Peyer's patch (tissue), 4 donors: ENCODE data around the gene HMGXB3. TPM values are rescaled to one million over a fixed set of nuclear protein-coding genes. Genes with fewer than 3 reads are reported as not detected.
"Not testable (repeated sequence)": the region's sequence is repeated elsewhere in the genome, so short reads cannot be mapped to it uniquely, and the experiment has no call there.

Experiments
- DNase-seq, 3 donors: peaks; one replicate each; pipeline ENCODE4 v3.0.0-alpha.2; 2017 to 2019
- H3K27ac ChIP-seq, 4 donors: fragments of 200-600 bp; sonication (generic); one replicate each; pipeline ENCODE4 v1.5.1; 2016 to 2019
- H3K27me3 ChIP-seq, 2 donors: fragments of 200-600 bp; sonication (generic); one replicate each; pipeline ENCODE4 v1.5.1; 2019
- H3K36me3 ChIP-seq, 3 donors: fragments of 200-600 bp; sonication (generic); one replicate each; pipeline ENCODE4 v1.5.1; 2016 to 2019
- H3K4me1 ChIP-seq, 4 donors: fragments of 200-600 bp; sonication (generic); one replicate each; pipeline ENCODE4 v1.5.1; 2016 to 2019
- H3K4me3 ChIP-seq, 4 donors: fragments of 200-600 bp; sonication (generic); 1 replicate in 3 of 4; 2 replicates in 1 of 4; pipeline ENCODE4 v1.5.1; 2016 to 2019; ENCODE audit warnings: mild to moderate bottlenecking in 1 of 4
- H3K9me3 ChIP-seq, 4 donors: fragments of 200-600 bp; sonication (generic); one replicate each; pipeline ENCODE4 v1.5.1; 2016 to 2019; ENCODE audit warnings: mild to moderate bottlenecking in 1 of 4
- POLR2A ChIP-seq, 2 donors: fragments of 450-650 bp; IDR thresholded peaks; one replicate each; pipeline ENCODE4 v1.5.1; 2017; ENCODE audit warnings: antibody characterized with exemption in 2 of 2, mild to moderate bottlenecking in 2 of 2, moderate library complexity in 2 of 2
- total RNA-seq, 4 donors: library from RNA; depleted of rRNA; stranded (reverse); fragments of >200 nt; gene quantifications; one replicate each; pipeline ENCODE4 v1.1.0, GENCODE V29; 2016
- TF ChIP-seq, protein P1 (sequence below), 6 experiments: fragments of 450-650 bp in 4 of 6; fragments of 200-600 bp in 2 of 6; sonication (generic) in 1 of 6; IDR thresholded peaks; one replicate each; pipeline ENCODE4 v1.5.1; 2017 to 2019; ENCODE audit warnings: antibody characterized with exemption in 6 of 6, mild to moderate bottlenecking in 3 of 6, moderate library complexity in 1 of 6

Gene HMGXB3
- total RNA-seq, 4 donors from 2014 or later: 24.3 to 45.0 (median 41.4) TPM

DNA sequence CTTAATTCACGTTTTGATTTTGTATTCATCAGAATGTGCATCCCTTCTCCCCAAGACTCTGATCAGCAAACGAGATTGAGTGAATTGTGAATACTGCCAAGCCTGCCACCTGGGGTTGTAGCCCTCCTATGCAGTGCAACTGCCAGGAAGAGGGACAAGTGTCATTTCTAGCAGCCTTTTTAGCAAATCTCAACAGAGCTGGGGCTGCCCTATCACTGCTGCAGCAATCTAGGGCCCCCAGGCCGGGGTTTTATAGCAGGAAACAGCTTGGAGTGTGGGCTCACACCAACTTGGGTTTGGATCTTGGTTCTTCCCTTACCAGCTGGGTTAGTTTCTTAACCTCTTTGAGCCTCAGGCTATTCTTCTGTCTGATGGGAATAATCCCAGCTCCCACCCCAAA is 81.8 kb downstream of the HMGXB3 start:
- DNase-seq: no peak
- H3K27ac ChIP-seq: no peak overlapping the region

DNA sequence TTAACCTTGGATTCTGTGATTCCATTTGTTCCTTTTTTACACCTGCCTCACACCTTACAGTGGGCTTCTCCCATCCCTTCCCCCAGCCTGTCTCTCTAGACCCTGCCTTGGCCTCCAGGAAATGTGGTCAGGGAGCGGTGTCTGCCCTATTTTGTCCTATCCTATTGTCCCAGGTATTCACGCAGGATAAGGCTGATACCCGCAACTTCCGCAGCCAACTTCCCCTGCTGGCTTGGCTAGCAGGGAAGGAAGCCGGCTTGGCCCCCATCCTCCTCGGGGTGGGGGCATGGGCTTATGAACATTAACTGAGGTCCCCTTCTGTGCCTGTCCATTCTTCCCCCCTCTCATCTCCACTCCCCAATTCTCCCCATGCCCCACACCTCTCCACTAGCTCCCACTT is 82.3 kb downstream of the HMGXB3 start:
- Histone ChIP-seq H3K36me3 (no peaks in the 10 kb centered on the region), H3K27me3 (no peaks in the 10 kb centered on the region), H3K4me1 (peaks cover 0 to 10% (median 0%) of the 10 kb centered on the region in 4 donors), H3K4me3 (peak overlapping the region in 1 of 4 donors; percentile 26), H3K27ac (no peak overlapping the region), H3K9me3 (no peaks in the 10 kb centered on the region)
- TF ChIP-seq, protein P1, sequence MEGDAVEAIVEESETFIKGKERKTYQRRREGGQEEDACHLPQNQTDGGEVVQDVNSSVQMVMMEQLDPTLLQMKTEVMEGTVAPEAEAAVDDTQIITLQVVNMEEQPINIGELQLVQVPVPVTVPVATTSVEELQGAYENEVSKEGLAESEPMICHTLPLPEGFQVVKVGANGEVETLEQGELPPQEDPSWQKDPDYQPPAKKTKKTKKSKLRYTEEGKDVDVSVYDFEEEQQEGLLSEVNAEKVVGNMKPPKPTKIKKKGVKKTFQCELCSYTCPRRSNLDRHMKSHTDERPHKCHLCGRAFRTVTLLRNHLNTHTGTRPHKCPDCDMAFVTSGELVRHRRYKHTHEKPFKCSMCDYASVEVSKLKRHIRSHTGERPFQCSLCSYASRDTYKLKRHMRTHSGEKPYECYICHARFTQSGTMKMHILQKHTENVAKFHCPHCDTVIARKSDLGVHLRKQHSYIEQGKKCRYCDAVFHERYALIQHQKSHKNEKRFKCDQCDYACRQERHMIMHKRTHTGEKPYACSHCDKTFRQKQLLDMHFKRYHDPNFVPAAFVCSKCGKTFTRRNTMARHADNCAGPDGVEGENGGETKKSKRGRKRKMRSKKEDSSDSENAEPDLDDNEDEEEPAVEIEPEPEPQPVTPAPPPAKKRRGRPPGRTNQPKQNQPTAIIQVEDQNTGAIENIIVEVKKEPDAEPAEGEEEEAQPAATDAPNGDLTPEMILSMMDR (IDR thresholded peaks at IDR 0.05): no peak
- no peak for TF ChIP-seq POLR2A (IDR thresholded peaks at IDR 0.05)
- DNase-seq: peak in 1 of 3 donors; percentile 10

More for the DNA sequence above, 81.8 kb downstream of the HMGXB3 start:
- TF ChIP-seq POLR2A (IDR thresholded peaks at IDR 0.05): no peak
- TF ChIP-seq, protein P1 (IDR thresholded peaks at IDR 0.05): no peak
- no peaks in the 10 kb centered on the region for H3K27me3 ChIP-seq
- H3K9me3 ChIP-seq: no peaks in the 10 kb centered on the region
- peaks cover 0 to 10% (median 0%) of the 10 kb centered on the region in 4 donors for H3K4me1 ChIP-seq
- peak overlapping the region in 1 of 4 donors; percentile 26 for H3K4me3 ChIP-seq
- H3K36me3 ChIP-seq: no peaks in the 10 kb centered on the region

DNA sequence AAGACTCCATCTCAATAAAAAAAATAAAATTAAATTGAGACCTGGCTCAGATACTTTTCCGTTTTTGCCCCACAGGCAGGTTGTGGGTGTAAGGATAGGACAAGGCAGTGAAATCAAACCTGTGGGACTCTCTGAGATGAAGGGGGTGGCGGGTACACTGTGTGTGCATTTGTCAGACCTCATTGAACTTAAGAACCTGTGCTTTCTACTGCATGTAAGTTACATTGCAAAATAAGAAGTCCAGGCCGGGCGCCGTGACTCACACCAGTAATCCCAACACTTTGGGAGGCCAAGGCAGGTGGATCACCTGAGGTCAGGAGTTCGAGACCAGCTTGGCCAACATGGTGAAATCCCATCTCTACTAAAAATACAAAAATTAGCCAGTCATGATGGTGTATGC is 84.2 kb downstream of the HMGXB3 start:
- not testable (repeated sequence) for H3K9me3 ChIP-seq, H3K4me1 ChIP-seq, H3K27me3 ChIP-seq, DNase-seq, H3K36me3 ChIP-seq, H3K27ac ChIP-seq
- peak overlapping the region in 1 of 4 donors; percentile 35 for H3K4me3 ChIP-seq

DNA sequence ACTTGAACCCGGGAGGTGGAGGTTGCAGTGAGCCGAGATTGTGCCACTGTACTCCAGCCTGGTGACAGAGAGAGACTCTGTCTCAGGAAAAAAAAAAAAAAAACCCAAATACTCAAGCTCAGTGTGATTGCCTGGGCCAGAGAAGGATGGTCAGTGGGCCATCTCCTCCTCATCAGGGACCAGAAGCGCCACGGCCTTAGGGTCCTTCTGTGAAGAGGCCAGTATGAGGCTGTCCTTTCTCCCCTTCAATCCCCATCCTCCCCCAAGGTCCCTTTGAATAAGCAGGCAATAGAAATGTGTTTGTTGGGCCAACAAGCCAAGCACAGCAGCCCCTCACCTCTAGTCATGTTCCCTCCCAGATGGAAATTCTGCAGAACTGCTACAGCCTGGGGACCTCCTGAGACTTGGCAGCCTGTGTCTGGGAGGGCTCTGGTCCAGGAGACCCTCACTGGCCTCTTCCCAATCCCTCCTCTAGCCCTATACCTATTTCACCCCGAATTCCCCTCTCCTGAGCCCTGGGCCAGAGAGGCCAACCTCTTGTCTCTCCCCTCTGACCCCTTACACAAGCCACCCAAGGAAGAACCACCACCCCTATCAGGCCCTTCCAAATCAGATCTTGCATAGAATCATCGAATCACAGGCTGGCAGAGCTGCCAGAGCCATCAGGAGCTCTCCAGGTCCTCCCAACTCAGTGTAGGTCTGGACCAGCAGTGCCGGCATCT is 84.8 kb downstream of the HMGXB3 start:
- no peak for TF ChIP-seq POLR2A (IDR thresholded peaks at IDR 0.05)
- TF ChIP-seq, protein P1 (IDR thresholded peaks at IDR 0.05): no peak
- DNase-seq: no peak
- H3K9me3 ChIP-seq: no peaks in the 10 kb centered on the region
- H3K4me3 ChIP-seq: peak overlapping the region in 2 of 4 donors; percentile 7 to 35
- H3K36me3 ChIP-seq: no peaks in the 10 kb centered on the region
- H3K4me1 ChIP-seq: peaks cover 0 to 10% (median 0%) of the 10 kb centered on the region in 4 donors
- H3K27me3 ChIP-seq: no peaks in the 10 kb centered on the region
- H3K27ac ChIP-seq: peak overlapping the region in 1 of 4 donors; percentile 43

DNA sequence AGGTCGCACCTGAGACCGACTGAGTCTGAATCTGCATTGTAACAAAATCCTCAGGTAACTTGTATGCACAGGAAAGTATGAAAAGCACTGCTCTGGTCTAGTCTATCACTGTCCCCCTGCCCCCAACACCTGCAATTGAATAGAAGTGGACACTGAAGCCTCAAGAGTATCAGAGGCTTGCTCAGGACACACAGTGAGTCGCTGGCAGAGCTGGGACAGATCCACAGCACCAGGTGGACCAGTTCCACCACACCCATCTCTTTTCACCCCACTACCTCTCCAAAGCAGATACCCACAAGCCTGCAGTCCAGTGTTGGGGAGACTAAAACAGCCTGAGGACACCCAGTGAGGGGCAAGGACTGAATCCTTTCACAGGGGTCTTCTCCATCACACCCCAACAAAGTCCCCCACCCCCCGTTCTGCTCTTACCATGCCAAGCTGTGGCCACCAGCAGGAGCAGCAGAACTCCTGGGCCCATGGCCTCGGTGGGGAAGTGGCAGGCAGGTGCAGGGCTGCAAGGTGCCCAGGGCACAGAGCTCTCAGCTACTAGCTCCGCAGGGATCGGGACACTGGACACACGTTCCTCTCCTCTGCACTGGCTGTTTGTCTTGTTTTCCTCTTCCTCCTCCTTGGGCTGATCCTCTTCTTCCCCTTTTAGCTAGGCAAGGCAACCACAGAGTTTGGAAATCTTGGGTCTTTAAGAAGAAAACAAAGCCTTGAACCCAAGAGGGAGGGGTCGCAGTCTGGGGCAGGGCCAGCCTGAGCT is 85.6 kb downstream of the HMGXB3 start, which contains the start of gene CSF1R:
Gene CSF1R, minus strand, starts transcription at position 605 of the 766 bp plus-strand sequence. Its CDS starts 127 bp downstream, at position 478.
- no peak for DNase-seq
- Histone ChIP-seq H3K36me3 (no peaks in the 10 kb centered on the region), H3K27ac (peak within 1 kb of the TSS in 2 of 4 donors; percentile 25 to 43), H3K4me1 (peaks cover 0 to 10% (median 0%) of the 10 kb centered on the region in 4 donors), H3K27me3 (no peaks in the 10 kb centered on the region), H3K4me3 (peak within 1 kb of the TSS in 2 of 4 donors; percentile 7 to 35), H3K9me3 (no peaks in the 10 kb centered on the region)
- TF ChIP-seq POLR2A (IDR thresholded peaks at IDR 0.05): no peak
- TF ChIP-seq, protein P1 (IDR thresholded peaks at IDR 0.05): no peak
